C4-2B (cell line): ENCODE results near the gene L1CAM.

Experiments
- H3K27ac ChIP-seq: fragments of 450-650 bp; 2 replicates; pipeline ENCODE4 v1.5.1; 2017
- ZFX ChIP-seq: fragments of 450-650 bp; IDR thresholded peaks from 2 replicates; pipeline ENCODE4 v1.6.1; 2017
- TF ChIP-seq, protein P1 (sequence below): fragments of 450-650 bp; conservative IDR thresholded peaks from 2 replicates; pipeline ENCODE4 v1.5.1; 2017; ENCODE audit warnings: mild to moderate bottlenecking

L1CAM gene

DNA sequence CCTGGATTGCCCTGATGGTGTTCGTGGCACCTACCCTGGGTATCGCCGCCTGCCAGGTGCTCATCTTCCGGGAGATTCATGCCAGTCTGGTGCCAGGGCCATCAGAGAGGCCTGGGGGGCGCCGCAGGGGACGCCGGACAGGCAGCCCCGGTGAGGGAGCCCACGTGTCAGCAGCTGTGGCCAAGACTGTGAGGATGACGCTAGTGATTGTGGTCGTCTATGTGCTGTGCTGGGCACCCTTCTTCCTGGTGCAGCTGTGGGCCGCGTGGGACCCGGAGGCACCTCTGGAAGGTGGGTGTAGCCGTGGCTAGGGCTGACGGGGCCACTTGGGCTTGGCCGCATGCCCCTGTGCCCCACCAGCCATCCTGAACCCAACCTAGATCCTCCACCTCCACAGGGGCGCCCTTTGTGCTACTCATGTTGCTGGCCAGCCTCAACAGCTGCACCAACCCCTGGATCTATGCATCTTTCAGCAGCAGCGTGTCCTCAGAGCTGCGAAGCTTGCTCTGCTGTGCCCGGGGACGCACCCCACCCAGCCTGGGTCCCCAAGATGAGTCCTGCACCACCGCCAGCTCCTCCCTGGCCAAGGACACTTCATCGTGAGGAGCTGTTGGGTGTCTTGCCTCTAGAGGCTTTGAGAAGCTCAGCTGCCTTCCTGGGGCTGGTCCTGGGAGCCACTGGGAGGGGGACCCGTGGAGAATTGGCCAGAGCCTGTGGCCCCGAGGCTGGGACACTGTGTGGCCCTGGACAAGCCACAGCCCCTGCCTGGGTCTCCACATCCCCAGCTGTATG lies 20.3 kb upstream of the L1CAM start:
- TF ChIP-seq, protein P1, sequence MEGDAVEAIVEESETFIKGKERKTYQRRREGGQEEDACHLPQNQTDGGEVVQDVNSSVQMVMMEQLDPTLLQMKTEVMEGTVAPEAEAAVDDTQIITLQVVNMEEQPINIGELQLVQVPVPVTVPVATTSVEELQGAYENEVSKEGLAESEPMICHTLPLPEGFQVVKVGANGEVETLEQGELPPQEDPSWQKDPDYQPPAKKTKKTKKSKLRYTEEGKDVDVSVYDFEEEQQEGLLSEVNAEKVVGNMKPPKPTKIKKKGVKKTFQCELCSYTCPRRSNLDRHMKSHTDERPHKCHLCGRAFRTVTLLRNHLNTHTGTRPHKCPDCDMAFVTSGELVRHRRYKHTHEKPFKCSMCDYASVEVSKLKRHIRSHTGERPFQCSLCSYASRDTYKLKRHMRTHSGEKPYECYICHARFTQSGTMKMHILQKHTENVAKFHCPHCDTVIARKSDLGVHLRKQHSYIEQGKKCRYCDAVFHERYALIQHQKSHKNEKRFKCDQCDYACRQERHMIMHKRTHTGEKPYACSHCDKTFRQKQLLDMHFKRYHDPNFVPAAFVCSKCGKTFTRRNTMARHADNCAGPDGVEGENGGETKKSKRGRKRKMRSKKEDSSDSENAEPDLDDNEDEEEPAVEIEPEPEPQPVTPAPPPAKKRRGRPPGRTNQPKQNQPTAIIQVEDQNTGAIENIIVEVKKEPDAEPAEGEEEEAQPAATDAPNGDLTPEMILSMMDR = no peak
- no peak for TF ChIP-seq ZFX
- H3K27ac ChIP-seq = no peak overlapping the region

DNA sequence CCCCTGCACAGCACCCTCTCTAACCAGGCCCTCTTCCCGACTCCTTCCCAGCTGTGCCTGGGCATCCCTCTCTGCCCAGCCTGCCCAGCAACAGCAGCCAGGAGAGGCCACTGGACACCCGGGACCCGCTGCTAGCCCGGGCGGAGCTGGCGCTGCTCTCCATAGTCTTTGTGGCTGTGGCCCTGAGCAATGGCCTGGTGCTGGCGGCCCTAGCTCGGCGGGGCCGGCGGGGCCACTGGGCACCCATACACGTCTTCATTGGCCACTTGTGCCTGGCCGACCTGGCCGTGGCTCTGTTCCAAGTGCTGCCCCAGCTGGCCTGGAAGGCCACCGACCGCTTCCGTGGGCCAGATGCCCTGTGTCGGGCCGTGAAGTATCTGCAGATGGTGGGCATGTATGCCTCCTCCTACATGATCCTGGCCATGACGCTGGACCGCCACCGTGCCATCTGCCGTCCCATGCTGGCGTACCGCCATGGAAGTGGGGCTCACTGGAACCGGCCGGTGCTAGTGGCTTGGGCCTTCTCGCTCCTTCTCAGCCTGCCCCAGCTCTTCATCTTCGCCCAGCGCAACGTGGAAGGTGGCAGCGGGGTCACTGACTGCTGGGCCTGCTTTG lies 19.6 kb upstream of the L1CAM start:
- no peak for TF ChIP-seq ZFX
- TF ChIP-seq, protein P1 = no peak
- H3K27ac ChIP-seq = no peak overlapping the region

DNA sequence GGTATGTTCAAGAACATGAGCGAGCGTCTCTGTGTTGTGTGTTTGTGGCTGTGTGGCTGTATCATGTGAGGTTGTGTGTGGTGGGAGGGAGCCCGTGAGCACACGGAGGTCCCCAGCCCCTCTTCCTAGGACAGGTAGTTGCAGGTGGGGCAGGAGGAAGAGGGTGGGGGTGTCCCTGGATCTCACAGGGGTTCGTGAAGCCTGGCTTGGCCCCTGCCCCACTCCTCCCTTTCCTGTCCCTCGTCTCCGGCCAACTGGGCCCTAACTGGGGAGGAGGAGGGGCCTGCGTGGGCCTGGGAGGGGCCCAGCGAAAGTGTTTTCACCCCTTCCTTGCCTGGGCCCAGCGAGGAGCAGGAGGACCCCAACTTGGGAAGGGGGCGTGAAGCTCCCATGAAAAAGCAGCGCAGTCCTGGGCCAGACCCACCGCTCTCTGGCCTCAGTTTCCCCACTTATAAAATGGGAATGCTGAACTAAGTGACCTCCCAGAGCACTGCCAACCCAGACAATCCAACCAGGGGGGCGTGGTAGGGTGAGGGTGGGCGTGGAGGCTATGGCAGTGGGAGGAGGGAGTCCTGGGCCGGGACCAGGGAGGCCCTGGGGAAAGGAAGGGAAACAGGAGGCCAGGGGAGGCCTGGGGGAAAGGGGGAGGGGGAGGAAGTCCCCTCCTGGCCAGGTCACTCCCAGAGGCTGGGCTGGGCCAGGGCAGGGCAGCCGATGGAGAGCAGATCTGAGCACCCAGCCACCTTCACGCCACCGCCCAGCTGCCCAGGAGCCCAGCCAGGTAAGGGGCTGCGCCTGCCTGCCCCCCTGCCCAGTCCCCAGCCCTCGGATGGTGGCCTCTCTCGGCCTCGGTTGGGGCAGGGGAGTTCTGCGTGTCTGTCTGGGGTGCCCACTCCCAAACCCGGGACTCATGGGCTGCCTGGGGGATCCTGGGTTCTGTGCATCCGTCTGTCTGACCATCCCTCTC lies 18.3 kb upstream of the L1CAM start, which contains the start of gene AVPR2:
TSS of gene AVPR2 (plus strand) at position 683 of the 967 bp plus-strand sequence. CDS start 473 bp downstream, outside the sequence.
- TF ChIP-seq ZFX = no peak
- TF ChIP-seq, protein P1 = no peak

DNA sequence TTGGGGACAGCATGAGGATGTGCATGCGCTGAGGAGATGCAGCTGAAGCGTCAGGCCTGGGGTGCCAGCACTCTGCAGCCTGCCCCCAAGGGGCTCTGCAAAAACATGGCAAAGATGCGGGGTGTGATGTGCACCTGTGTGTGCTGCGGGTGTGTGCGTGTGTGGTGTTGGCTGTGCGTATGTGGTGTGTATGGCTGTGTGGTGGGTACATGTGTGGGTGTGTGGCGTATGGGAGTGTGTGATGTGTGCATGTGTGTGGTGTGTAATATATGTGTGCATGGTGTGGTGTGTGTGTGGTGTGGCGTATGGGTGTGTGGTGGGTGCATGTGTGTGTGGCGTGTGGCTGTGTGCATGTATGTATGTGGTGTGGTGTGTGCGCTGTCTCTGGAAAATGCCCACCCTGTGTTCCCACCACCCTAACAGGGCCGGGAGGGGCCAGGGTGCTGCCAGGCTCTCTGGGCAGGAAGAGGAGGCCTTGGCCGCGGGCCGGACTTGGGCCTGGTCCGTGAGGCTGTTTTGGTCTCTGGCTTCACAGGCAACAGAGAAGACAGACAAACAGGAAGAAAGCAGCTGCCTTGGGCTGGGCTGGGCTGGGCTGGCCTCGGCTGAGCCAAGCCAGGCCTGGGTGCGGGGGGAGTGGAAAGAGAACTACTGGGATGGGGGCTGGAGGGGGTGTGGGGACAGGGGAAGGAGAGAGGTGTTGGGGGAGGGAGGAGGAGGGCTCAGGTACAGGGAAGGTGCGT lies 17.4 kb upstream of the L1CAM start:
- TF ChIP-seq ZFX = no peak
- TF ChIP-seq, protein P1 = no peak
- no peak overlapping the region for H3K27ac ChIP-seq

More for the DNA sequence above, 18.3 kb upstream of the L1CAM start, which contains the start of gene AVPR2:
- no peak within 1 kb of the TSS for H3K27ac ChIP-seq

DNA sequence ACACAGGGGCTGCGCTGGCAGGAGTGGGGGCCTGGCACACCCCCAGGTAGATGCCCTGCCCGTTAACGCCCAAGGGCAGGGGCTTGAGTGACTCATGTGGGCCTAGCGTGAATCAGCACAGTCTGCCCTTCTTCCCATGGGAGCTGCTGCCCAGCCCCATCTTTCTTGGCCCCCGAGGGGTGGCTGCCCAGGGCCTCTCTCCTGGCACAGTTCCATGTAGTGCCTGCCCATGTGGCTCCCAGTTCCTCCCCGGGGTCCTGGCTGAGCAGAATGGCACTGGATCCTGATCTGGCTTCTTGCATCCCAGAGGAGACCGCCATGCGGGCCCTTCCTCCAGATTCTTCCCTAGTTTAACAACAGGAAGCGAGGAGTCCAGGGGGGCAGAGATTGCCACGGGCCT lies 16.4 kb upstream of the L1CAM start:
- no peak for TF ChIP-seq ZFX
- TF ChIP-seq, protein P1 = no peak
- H3K27ac ChIP-seq = no peak overlapping the region

DNA sequence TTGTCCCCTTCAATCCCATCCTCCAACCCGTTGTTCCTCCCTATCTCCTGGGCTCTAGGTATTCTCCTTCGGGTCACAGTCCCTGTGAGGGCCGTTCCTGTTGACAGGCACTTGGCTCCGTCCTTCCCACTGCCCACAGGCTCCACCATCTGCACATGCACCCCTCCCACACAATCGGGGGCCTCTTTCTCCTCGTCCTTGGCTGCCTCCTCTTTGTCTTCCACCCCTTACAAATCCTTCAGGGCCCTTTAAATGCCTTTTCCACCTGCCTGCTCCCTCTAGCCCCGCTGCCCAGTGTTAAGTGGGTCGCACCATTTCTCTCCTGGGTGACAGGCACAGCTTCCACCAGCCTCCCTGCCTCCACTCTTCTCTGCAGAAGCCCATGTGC lies 15.8 kb upstream of the L1CAM start:
- H3K27ac ChIP-seq = no peak overlapping the region
- TF ChIP-seq ZFX = no peak
- TF ChIP-seq, protein P1 = no peak
